OCI-LY1 (cell line): ENCODE measurements around the gene YAP1.
"Not testable (repeated sequence)": the region's sequence is repeated elsewhere in the genome, so short reads cannot be mapped to it uniquely, and the experiment has no call there.

Experiments used
- H2AFZ ChIP-seq: fragments of 200-600 bp; sonication (generic), shearing (Covaris generic); 2 replicates; pipeline ENCODE4 v1.6.0; 2014; ENCODE audit warnings: antibody characterized with exemption, mild to moderate bottlenecking, low read length
- H3F3A ChIP-seq: fragments of 200-600 bp; sonication (generic), shearing (Covaris generic); 2 replicates; pipeline ENCODE4 v1.6.0; 2014; ENCODE audit warnings: mild to moderate bottlenecking, antibody characterized with exemption, low read length, moderate library complexity; ENCODE audit not compliant: insufficient read depth
- H3K27ac ChIP-seq: fragments of 200-600 bp; sonication (generic); 2 replicates; pipeline ENCODE4 v1.5.1; 2014; ENCODE audit warnings: low read length, mixed run types, mild to moderate bottlenecking, low read depth; ENCODE audit not compliant: poor library complexity, severe bottlenecking
- H3K27me3 ChIP-seq: fragments of 200-600 bp; sonication (generic); 2 replicates; pipeline ENCODE4 v1.6.0; 2014; ENCODE audit warnings: antibody characterized with exemption, mild to moderate bottlenecking, low read length, moderate library complexity; ENCODE audit not compliant: insufficient read depth
- H3K36me3 ChIP-seq: fragments of 200-600 bp; sonication (generic); 2 replicates; pipeline ENCODE4 v1.6.1; 2014; ENCODE audit warnings: mild to moderate bottlenecking, antibody characterized with exemption, low read length, moderate library complexity, mixed read lengths; ENCODE audit not compliant: insufficient read depth
- H3K4me1 ChIP-seq: fragments of 200-600 bp; sonication (generic); 2 replicates; pipeline ENCODE4 v1.5.1; 2014; ENCODE audit warnings: mild to moderate bottlenecking, low read length, moderate library complexity; ENCODE audit not compliant: insufficient read depth, severe bottlenecking
- H3K4me2 ChIP-seq: fragments of 200-600 bp; sonication (generic), shearing (Covaris generic); 2 replicates; pipeline ENCODE4 v1.6.1; 2014; ENCODE audit warnings: low read length
- H3K4me3 ChIP-seq: fragments of 200-600 bp; sonication (generic); 2 replicates; pipeline ENCODE4 v1.5.1; 2014; ENCODE audit warnings: low read length, low read depth, mild to moderate bottlenecking, mixed read lengths; ENCODE audit not compliant: poor library complexity, severe bottlenecking
- H3K79me2 ChIP-seq: fragments of 200-600 bp; shearing (Covaris generic); 2 replicates; pipeline ENCODE4 v1.6.1; 2016; ENCODE audit warnings: mixed run types, low read length, mixed read lengths; ENCODE audit not compliant: insufficient read depth
- H3K9ac ChIP-seq: fragments of 200-600 bp; sonication (generic), shearing (Covaris generic); 2 replicates; pipeline ENCODE4 v1.6.1; 2014; ENCODE audit warnings: mild to moderate bottlenecking, low read length, mixed read lengths
- H3K9me2 ChIP-seq: fragments of 200-600 bp; sonication (generic), shearing (Covaris generic); 2 replicates; pipeline ENCODE4 v1.6.1; 2014; ENCODE audit warnings: low read depth, mild to moderate bottlenecking, low read length, mixed read lengths
- H3K9me3 ChIP-seq: fragments of 200-600 bp; shearing (Covaris generic); 2 replicates; pipeline ENCODE4 v1.6.1; 2014; ENCODE audit warnings: low read length, mixed read lengths
- H4K20me1 ChIP-seq: fragments of 200-600 bp; sonication (generic), shearing (Covaris generic); 2 replicates; pipeline ENCODE4 v1.6.0; 2016; ENCODE audit warnings: mild to moderate bottlenecking, low read length; ENCODE audit not compliant: insufficient read depth
- EZH2 ChIP-seq: fragments of 200-600 bp; sonication (generic), shearing (Covaris generic); IDR thresholded peaks from 2 replicates; pipeline ENCODE4 v1.8.0; 2017; ENCODE audit warnings: borderline replicate concordance, mixed run types, mild to moderate bottlenecking, antibody characterized with exemption, low read length, moderate library complexity, mixed read lengths
- TF ChIP-seq, protein P1 (sequence below): fragments of 200-600 bp; sonication (generic), shearing (Covaris generic); IDR thresholded peaks from 2 replicates; pipeline ENCODE4 v1.5.1; 2017; ENCODE audit warnings: mild to moderate bottlenecking, antibody characterized with exemption, low read length, moderate library complexity, mixed read lengths

The YAP1 gene

DNA sequence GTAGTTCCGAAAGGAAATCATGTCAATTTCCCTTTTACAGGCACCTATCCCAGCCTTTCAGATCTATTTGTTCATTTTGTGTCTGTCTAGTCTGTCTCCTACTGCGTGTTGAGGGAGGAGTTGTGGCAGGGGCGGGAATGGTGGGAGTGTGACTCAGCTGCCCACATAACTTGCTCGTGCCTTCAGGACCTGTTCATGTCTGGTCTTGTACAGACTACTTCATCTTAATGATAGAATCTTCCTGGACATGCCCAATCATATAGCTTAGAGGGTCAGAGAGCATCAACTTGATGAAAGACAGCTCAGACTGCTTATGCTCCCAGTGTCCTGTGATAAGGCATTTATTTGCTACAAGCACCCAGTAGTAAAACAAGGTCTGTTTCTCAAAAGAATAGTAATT, 146.0 kb downstream of the YAP1 start:
- no peak overlapping the region for H3K4me2 ChIP-seq
- H3K9me2 ChIP-seq = no peaks in the 10 kb centered on the region
- H3K27me3 ChIP-seq = no peaks in the 10 kb centered on the region
- TF ChIP-seq, protein P1, sequence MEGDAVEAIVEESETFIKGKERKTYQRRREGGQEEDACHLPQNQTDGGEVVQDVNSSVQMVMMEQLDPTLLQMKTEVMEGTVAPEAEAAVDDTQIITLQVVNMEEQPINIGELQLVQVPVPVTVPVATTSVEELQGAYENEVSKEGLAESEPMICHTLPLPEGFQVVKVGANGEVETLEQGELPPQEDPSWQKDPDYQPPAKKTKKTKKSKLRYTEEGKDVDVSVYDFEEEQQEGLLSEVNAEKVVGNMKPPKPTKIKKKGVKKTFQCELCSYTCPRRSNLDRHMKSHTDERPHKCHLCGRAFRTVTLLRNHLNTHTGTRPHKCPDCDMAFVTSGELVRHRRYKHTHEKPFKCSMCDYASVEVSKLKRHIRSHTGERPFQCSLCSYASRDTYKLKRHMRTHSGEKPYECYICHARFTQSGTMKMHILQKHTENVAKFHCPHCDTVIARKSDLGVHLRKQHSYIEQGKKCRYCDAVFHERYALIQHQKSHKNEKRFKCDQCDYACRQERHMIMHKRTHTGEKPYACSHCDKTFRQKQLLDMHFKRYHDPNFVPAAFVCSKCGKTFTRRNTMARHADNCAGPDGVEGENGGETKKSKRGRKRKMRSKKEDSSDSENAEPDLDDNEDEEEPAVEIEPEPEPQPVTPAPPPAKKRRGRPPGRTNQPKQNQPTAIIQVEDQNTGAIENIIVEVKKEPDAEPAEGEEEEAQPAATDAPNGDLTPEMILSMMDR = no peak
- no peak for TF ChIP-seq EZH2
- H3K4me3 ChIP-seq = no peak overlapping the region
- no peaks in the 10 kb centered on the region for H3K4me1 ChIP-seq
- H3K9ac ChIP-seq = no peak overlapping the region
- no peaks in the 10 kb centered on the region for H4K20me1 ChIP-seq
- H3F3A ChIP-seq = no peaks in the 10 kb centered on the region
- no peaks in the 10 kb centered on the region for H3K9me3 ChIP-seq
- no peak overlapping the region for H2AFZ ChIP-seq
- H3K79me2 ChIP-seq = no peaks in the 10 kb centered on the region
- H3K36me3 ChIP-seq = no peaks in the 10 kb centered on the region; the same call in 1 of the 2 replicates
- no peak overlapping the region for H3K27ac ChIP-seq

DNA sequence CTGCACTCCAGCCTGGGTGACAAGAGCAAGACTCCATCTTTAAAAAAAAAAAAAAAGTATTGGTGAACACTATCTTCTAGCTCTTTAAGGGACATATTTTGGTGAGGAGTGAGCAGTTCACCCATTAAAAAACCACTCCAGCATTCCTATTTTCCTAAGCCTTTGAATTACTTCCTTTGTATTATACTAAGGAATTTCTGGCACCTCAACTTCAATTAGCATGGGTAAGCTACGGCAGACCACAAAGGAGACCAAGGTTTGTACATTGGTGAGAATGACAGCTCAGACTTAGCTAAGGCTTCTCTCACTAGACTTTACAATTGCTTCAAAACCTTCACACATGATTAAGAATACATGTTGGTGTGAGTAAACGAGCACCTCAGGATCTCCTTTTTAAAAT, 150.0 kb downstream of the YAP1 start:
- H2AFZ ChIP-seq = no peak overlapping the region
- no peak overlapping the region for H3K9ac ChIP-seq
- no peak for TF ChIP-seq EZH2
- TF ChIP-seq, protein P1 = no peak
- no peaks in the 10 kb centered on the region for H4K20me1 ChIP-seq
- no peaks in the 10 kb centered on the region for H3K9me3 ChIP-seq
- H3K36me3 ChIP-seq = no peaks in the 10 kb centered on the region; the same call in 1 of the 2 replicates
- no peak overlapping the region for H3K4me2 ChIP-seq
- H3K4me3 ChIP-seq = no peak overlapping the region
- H3K79me2 ChIP-seq = no peaks in the 10 kb centered on the region
- no peak overlapping the region for H3K27ac ChIP-seq
- no peaks in the 10 kb centered on the region for H3F3A ChIP-seq
- H3K9me2 ChIP-seq = no peaks in the 10 kb centered on the region
- no peaks in the 10 kb centered on the region for H3K4me1 ChIP-seq
- peaks cover 2% of the 10 kb centered on the region; the same call in 1 of the 2 replicates for H3K27me3 ChIP-seq

DNA sequence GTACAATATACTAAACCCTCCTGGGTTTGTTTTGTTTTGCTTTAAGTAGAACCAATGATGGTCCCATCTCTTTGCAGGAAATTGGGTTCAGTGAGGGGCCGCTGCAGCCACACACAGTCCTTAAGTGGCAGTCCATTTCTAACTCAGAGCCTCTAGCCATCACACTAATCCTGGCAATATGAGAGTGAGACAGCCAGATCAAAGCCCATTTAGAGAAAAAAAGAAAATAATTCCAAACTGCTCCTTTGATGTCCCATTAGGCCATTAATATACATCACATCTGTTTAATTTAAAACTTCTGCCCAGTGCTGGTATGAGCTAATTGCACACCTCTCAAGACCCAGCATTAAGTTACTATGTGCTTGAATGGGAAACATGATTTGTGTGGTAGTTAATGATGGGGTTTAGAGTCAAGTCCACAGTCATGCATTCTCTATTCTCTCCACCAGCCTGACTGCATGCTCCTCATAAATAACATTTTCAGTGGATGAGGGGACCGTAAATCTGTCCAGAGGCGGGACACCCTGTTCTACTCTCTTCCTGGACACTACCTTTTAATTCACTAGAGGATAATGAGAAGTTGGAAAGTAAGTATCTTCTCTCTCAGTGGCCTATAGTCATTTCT, 153.2 kb downstream of the YAP1 start:
- Histone ChIP-seq H4K20me1 (no peaks in the 10 kb centered on the region), H3K4me3 (no peak overlapping the region), H3K9me2 (no peaks in the 10 kb centered on the region), H3K4me2 (no peak overlapping the region), H3K79me2 (no peaks in the 10 kb centered on the region), H3K27me3 (peaks cover 4% of the 10 kb centered on the region; the same call in 1 of the 2 replicates), H3F3A (no peaks in the 10 kb centered on the region), H3K9ac (no peak overlapping the region), H3K27ac (no peak overlapping the region), H3K4me1 (peaks cover 5% of the 10 kb centered on the region), H2AFZ (no peak overlapping the region), H3K36me3 (no peaks in the 10 kb centered on the region; the same call in 1 of the 2 replicates), H3K9me3 (no peaks in the 10 kb centered on the region)
- TF ChIP-seq, protein P1 = no peak
- TF ChIP-seq EZH2 = no peak

DNA sequence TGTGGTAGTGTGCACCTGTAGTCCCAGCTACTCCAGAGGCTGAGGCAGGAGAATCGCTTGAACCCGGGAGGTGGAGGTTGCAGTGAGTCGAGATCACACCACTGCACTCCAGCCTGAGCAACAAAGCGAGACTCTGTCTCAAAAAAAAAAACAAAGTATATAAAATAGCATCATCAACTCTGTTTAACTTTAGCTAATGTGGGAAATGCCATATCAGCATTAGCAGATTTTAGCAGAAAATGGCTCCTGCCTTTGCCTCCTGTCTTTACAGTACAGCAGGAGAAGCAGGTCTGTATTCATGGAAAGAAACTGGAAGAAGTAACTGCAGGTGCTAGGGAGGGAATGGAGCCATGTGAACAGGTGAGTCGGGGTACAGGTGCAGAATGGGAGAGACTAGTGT, 154.5 kb downstream of the YAP1 start:
- H3K79me2 ChIP-seq, H2AFZ ChIP-seq, H4K20me1 ChIP-seq, H3K4me3 ChIP-seq, H3K9me3 ChIP-seq, H3F3A ChIP-seq, H3K27me3 ChIP-seq, H3K9ac ChIP-seq, H3K27ac ChIP-seq, H3K36me3 ChIP-seq, H3K9me2 ChIP-seq, H3K4me2 ChIP-seq: not testable (repeated sequence)
- peaks cover 14% of the 10 kb centered on the region for H3K4me1 ChIP-seq
